K562 treated with DMSO at 1 percent for 4 hours (cell line): ENCODE measurements around the gene NCR3LG1. TPM values are rescaled to one million over a fixed set of nuclear protein-coding genes. Genes with fewer than 3 reads are reported as not detected.

Experiments used
- total RNA-seq: library from RNA; unstranded; fragments of 300-600 nt; gene quantifications from 2 replicates; pipeline ENCODE4 v1.2.3, GENCODE V29; 2022; ENCODE audit not compliant: insufficient read depth

NCR3LG1 gene, protein sequence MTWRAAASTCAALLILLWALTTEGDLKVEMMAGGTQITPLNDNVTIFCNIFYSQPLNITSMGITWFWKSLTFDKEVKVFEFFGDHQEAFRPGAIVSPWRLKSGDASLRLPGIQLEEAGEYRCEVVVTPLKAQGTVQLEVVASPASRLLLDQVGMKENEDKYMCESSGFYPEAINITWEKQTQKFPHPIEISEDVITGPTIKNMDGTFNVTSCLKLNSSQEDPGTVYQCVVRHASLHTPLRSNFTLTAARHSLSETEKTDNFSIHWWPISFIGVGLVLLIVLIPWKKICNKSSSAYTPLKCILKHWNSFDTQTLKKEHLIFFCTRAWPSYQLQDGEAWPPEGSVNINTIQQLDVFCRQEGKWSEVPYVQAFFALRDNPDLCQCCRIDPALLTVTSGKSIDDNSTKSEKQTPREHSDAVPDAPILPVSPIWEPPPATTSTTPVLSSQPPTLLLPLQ
- total RNA-seq, result 5.1 and 5.3 TPM in 2 replicates

DNA sequence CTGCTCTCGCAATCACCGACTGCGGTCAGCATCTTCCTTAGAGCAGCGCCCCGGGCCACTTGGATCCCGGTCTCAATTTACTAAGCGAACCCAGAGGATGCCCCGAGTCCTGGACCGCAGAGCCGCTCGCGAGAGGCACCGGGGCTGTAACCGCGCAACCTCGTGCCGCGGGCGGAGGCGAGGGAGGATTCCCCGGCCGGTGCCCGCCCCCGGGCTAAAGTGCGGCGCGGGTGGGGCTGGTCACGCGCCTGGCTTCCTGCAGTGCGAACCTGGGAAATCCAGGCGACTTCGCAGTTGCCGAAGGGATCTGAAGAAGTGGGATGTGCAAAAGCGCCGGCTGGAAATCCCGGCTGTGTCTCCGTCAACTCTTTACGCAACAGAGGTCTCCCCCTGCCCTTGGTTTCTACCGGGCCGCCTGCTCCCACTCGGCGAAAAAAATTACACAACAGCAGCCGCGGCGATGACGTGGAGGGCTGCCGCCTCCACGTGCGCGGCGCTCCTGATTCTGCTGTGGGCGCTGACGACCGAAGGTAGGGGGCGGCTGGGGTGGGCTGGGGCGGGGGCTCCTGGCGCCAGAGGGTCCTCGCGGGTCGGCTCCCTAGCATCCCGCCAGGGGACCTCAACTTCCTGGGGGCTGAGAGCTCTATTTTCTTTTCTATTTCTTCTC lies at the start of gene NCR3LG1:
TSS of gene NCR3LG1 (plus strand) at position 291 of the 667 bp plus-strand sequence. CDS start at position 461, 170 bp downstream.

DNA sequence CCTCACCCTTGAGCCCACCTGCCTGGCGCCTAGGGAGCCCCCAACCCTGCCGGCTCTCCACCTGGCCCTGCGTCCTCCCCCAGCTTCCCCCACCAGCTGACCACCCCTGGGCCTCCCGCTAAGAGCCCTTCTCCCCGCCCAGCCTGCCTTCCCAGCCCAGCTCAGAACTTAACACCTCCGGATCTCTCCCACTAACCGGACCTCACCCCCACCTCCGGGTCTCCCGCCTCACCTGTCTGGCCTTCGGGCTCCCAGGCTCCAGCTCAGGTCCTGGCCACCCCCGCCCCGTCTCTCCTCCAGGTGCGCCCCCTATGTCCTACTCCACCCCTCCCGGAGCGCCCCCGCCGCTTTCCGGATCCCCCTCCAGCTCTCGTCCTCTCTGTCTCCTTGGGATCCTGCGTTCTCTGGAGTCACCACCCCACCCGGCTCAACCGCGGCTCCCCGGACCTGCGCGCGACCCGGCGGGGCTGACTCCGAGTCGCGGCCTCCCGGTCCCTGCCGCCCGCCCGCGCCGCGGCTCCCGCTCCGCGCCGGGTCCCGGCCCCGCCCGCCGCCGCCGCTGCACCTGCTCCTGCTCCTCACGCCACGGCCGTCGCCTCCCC lies 37.1 kb downstream of the NCR3LG1 start, which contains the start of gene KCNJ11:
TSS of gene KCNJ11 (minus strand) at position 51 of the 602 bp plus-strand sequence. CDS start 568 bp downstream, outside the sequence.

Other genes starting within 250 kb of the NCR3LG1 start
- gene PIK3C2A, start 143.8 kb upstream of the NCR3LG1 start, total RNA-seq, result 6.0 and 8.1 TPM in 2 replicates
- gene NUCB2, start 75.1 kb upstream of the NCR3LG1 start, total RNA-seq, result 118 and 142 TPM in 2 replicates
- gene KCNJ11, start 36.9 kb downstream of the NCR3LG1 start, total RNA-seq, result 0.56 and 1.0 TPM in 2 replicates
- gene ABCC8, start 125.0 kb downstream of the NCR3LG1 start, total RNA-seq, result not detected in 2 replicates
- not detected in 2 replicates for gene USH1C, start 192.6 kb downstream of the NCR3LG1 start, total RNA-seq
- not detected in 2 replicates for gene OTOG, start 195.5 kb downstream of the NCR3LG1 start, total RNA-seq